Smooth muscle cell (in vitro differentiated cells): Measurements from ENCODE around the gene AKIRIN1. TPM values are rescaled to one million over a fixed set of nuclear protein-coding genes. Genes with fewer than 3 reads are reported as not detected.
"Not testable (repeated sequence)": the region's sequence is repeated elsewhere in the genome, so short reads cannot be mapped to it uniquely, and the experiment has no call there.

Experiments used
- DNase-seq: peaks from one replicate; lab custom pipeline; 2025; ENCODE audit not compliant: unreplicated experiment; lab: John Stamatoyannopoulos, UW
- H2AFZ ChIP-seq: fragments of 200-600 bp; sonication (generic); 2 replicates; pipeline ENCODE4 v1.6.0; 2016; ENCODE audit warnings: antibody characterized with exemption, low read depth, mild to moderate bottlenecking
- H3F3A ChIP-seq: fragments of 200-600 bp; sonication (generic); 2 replicates; pipeline ENCODE4 v1.6.0; 2017; ENCODE audit warnings: antibody characterized with exemption, low read depth
- H3K27ac ChIP-seq: fragments of 200-600 bp; sonication (generic); 2 replicates; pipeline ENCODE4 v1.5.1; 2016; ENCODE audit warnings: low read depth, mild to moderate bottlenecking
- H3K27me3 ChIP-seq: fragments of 200-600 bp; sonication (generic); 2 replicates; pipeline ENCODE4 v1.6.1; 2016; ENCODE audit warnings: low read depth, mild to moderate bottlenecking
- H3K36me3 ChIP-seq: fragments of 200-600 bp; sonication (generic); 2 replicates; pipeline ENCODE4 v1.5.1; 2016; ENCODE audit warnings: low read depth
- H3K4me1 ChIP-seq: fragments of 200-600 bp; sonication (generic); 2 replicates; pipeline ENCODE4 v1.5.1; 2016; ENCODE audit warnings: low read depth
- H3K4me2 ChIP-seq: fragments of 200-600 bp; sonication (generic); 2 replicates; pipeline ENCODE4 v1.6.0; 2016; ENCODE audit warnings: mild to moderate bottlenecking
- H3K4me3 ChIP-seq: fragments of 200-600 bp; sonication (generic); 2 replicates; pipeline ENCODE4 v1.5.1; 2016; ENCODE audit warnings: mild to moderate bottlenecking
- H3K79me2 ChIP-seq: fragments of 200-600 bp; sonication (generic); 2 replicates; pipeline ENCODE4 v1.6.0; 2016; ENCODE audit warnings: low read depth, mild to moderate bottlenecking
- H3K9ac ChIP-seq: fragments of 200-600 bp; sonication (generic); 2 replicates; pipeline ENCODE4 v1.6.0; 2016; ENCODE audit warnings: low read depth
- H3K9me3 ChIP-seq: fragments of 200-600 bp; sonication (generic); replicated peaks from 2 replicates; pipeline ENCODE4 v1.5.1; 2016; ENCODE audit warnings: low read depth
- H4K20me1 ChIP-seq: fragments of 200-600 bp; sonication (generic); 2 replicates; pipeline ENCODE4 v1.6.0; 2016; ENCODE audit warnings: low read depth
- WGBS: methylation state at CpG from one replicate; pipeline ENCODE4 v1.1.7; 2016; ENCODE audit warnings: low lambda C conversion rate; 5-methylcytosine and 5-hydroxymethylcytosine counted together
- polyA plus RNA-seq: library from polyadenylated mRNA; unstranded; fragments of >200 nt; fragmentation: Nextera tagmentation; extraction: Ambion mirVana; gene quantifications from 2 replicates; pipeline ENCODE4 v1.2.1, GENCODE V29; 2016
- total RNA-seq: library from RNA; depleted of rRNA; stranded (reverse); fragments of >200 nt; gene quantifications from 2 replicates; pipeline ENCODE4 v1.2.3, GENCODE V29; 2014
- TF ChIP-seq, protein P1 (sequence below): fragments of 200-600 bp; sonication (generic); IDR thresholded peaks from 2 replicates; pipeline ENCODE4 v1.5.1; 2017; ENCODE audit warnings: borderline replicate concordance, mild to moderate bottlenecking, antibody characterized with exemption; ENCODE audit not compliant: insufficient read depth, poor library complexity, severe bottlenecking

The AKIRIN1 gene
- total and polyA plus RNA-seq, 2 experiments from 2014 or later: 64.5 to 68.6 TPM

DNA sequence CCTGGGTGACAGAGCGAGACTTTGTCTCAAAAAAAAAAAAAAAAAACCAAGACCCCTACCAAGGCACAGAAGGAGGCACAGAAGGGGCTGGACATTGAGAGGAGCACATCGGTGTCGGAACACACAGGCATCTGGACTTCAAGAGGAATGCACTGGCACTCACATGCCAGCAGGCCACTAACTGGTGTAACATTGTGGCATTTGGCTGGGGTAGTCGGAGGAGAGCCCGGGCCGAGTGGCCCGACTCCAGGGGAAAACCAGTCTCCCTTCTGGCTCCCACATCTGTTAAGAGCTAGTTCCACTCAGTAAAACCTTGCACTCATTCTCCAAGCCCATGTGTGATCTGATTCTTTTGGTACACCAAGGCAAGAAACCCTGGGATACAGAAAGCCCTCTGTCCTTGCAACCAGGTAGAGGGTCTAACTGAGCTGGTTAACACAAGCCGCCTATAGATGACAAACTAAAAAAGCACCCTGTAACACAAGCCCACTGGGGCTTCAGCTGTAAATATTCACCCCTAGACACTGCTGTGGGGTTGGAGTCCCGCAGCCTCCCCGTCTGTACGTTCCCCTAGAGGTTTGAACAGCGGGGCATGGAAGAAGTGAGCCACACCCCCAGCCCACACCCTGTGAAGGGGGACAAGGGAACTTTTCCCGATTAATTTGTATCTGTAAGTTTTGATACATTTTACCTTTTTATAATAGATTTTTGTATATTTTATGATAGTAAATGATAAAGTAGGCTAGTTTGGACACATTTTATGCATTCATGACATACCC is 17.2 kb upstream of the AKIRIN1 start:
- H3K9me3 ChIP-seq: no peaks in the 10 kb centered on the region
- no peaks in the 10 kb centered on the region for H4K20me1 ChIP-seq
- 91% methylated on average over 13 of the region's 13 CpGs for WGBS
- H3K4me3 ChIP-seq: no peak overlapping the region
- H3F3A ChIP-seq: no peaks in the 10 kb centered on the region
- H3K36me3 ChIP-seq: no peaks in the 10 kb centered on the region
- no peak overlapping the region for H3K9ac ChIP-seq
- no peak overlapping the region for H3K4me2 ChIP-seq
- DNase-seq: no peak
- no peaks in the 10 kb centered on the region for H3K79me2 ChIP-seq
- no peak overlapping the region for H2AFZ ChIP-seq
- no peaks in the 10 kb centered on the region for H3K27me3 ChIP-seq
- H3K4me1 ChIP-seq: no peaks in the 10 kb centered on the region
- H3K27ac ChIP-seq: no peak overlapping the region
- TF ChIP-seq, protein P1, sequence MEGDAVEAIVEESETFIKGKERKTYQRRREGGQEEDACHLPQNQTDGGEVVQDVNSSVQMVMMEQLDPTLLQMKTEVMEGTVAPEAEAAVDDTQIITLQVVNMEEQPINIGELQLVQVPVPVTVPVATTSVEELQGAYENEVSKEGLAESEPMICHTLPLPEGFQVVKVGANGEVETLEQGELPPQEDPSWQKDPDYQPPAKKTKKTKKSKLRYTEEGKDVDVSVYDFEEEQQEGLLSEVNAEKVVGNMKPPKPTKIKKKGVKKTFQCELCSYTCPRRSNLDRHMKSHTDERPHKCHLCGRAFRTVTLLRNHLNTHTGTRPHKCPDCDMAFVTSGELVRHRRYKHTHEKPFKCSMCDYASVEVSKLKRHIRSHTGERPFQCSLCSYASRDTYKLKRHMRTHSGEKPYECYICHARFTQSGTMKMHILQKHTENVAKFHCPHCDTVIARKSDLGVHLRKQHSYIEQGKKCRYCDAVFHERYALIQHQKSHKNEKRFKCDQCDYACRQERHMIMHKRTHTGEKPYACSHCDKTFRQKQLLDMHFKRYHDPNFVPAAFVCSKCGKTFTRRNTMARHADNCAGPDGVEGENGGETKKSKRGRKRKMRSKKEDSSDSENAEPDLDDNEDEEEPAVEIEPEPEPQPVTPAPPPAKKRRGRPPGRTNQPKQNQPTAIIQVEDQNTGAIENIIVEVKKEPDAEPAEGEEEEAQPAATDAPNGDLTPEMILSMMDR: no peak

DNA sequence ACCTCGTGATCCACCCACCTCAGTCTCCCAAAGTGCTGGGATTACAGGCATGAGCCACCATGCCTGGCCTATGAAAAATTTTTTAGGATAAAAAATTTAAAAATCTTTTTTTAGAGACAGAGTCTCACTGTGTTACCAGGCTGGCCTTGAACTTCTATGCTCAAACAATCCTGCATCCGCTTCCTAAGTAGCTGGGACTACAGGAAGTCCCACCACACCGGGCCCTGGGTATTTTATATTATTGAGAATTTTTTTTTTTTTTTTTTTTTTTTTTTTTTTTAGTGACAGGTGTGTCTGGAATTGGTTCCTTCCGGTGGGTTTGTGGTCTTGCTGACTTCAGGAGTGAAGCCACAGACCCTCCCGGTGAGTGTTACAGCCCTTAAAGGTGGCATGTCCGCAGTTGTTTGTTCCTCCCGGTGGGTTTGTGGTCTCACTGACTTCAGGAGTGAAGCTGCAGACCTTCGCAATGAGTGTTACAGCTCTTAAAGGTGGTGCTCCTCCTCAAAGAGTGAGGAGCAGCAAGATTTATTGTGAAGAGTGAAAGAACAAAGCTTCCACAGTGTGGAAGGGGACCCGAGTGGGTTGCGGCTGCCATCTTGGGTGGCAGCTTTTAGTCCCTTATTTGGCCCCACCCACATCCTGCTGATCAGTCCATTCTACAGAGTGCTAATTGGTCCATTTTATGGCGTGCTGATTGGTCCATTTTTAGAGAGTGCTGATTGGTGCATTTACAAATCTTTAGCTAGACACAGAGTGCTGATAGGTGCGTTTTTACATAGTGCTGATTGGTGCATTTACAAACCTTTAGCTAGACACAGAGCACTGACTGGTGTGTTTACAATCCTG is 13.5 kb upstream of the AKIRIN1 start:
- H4K20me1 ChIP-seq, H3K27ac ChIP-seq, H3K27me3 ChIP-seq, H3K9me3 ChIP-seq, DNase-seq, H3K4me1 ChIP-seq, H3K4me2 ChIP-seq, H2AFZ ChIP-seq, H3K36me3 ChIP-seq, H3K9ac ChIP-seq, H3K79me2 ChIP-seq, H3F3A ChIP-seq, H3K4me3 ChIP-seq: not testable (repeated sequence)
- 93% methylated on average over 10 of the region's 12 CpGs for WGBS

GRCh38 chr1:38978245-38978542 is 12.9 kb upstream of the AKIRIN1 start:
- H2AFZ ChIP-seq, H3F3A ChIP-seq, H4K20me1 ChIP-seq, H3K27ac ChIP-seq, DNase-seq, H3K36me3 ChIP-seq, H3K27me3 ChIP-seq, H3K9ac ChIP-seq, H3K9me3 ChIP-seq, H3K4me1 ChIP-seq, H3K4me2 ChIP-seq, H3K79me2 ChIP-seq, H3K4me3 ChIP-seq: not testable (repeated sequence)
- WGBS: 92% methylated on average over 6 of the region's 6 CpGs

GRCh38 chr1:38979380-38979779 is 11.7 kb upstream of the AKIRIN1 start:
- H3K27ac ChIP-seq, H3K9ac ChIP-seq, H3K4me1 ChIP-seq, H3K4me3 ChIP-seq, H3K36me3 ChIP-seq, H3K79me2 ChIP-seq, DNase-seq, H2AFZ ChIP-seq, H3K9me3 ChIP-seq, H4K20me1 ChIP-seq, H3K27me3 ChIP-seq, H3F3A ChIP-seq, H3K4me2 ChIP-seq: not testable (repeated sequence)
- 67% methylated on average over 1 of the region's 1 CpG for WGBS

DNA sequence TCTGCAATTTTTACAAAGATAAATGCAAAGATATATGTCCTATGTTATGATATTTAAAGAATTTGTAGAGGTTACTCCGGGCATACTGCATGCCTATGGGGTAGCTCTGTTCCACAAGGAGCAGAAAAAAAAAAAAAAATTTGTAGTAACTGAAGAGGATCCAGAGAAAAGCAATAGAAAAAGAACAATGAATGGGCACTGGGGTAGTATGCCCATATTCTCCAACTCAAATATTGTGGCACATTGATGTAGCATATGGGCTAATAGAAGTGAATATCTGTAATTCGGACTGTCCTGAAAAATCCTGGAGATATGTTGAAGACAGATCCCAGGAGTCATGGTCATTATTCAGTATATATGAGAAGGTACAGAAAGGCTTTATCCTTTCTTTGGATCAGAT is 1.1 kb upstream of the AKIRIN1 start:
- Histone ChIP-seq H2AFZ (peak overlapping the region; percentile 97), H3F3A (peaks cover 10% of the 10 kb centered on the region), H3K27me3 (no peaks in the 10 kb centered on the region), H3K9me3 (no peaks in the 10 kb centered on the region), H3K4me3 (no peak overlapping the region), H4K20me1 (peaks cover 37% of the 10 kb centered on the region), H3K4me1 (peaks cover 30% of the 10 kb centered on the region), H3K27ac (peak overlapping the region; percentile 95), H3K36me3 (no peaks in the 10 kb centered on the region), H3K4me2 (peak overlapping the region; percentile 84), H3K79me2 (peaks cover 39% of the 10 kb centered on the region), H3K9ac (peak overlapping the region; percentile 99)
- 82% methylated on average over 2 of the region's 2 CpGs for WGBS
- no peak for DNase-seq
- TF ChIP-seq, protein P1: no peak
